ENCODE results near the gene CABLES2. TPM values are rescaled to one million over a fixed set of nuclear protein-coding genes. Genes with fewer than 3 reads are reported as not detected.

Gene CABLES2
- total and polyA plus RNA-seq, 2 of the 4 experiments (the other 2 are of a cell fraction): 1.4 to 5.1 TPM

DNA sequence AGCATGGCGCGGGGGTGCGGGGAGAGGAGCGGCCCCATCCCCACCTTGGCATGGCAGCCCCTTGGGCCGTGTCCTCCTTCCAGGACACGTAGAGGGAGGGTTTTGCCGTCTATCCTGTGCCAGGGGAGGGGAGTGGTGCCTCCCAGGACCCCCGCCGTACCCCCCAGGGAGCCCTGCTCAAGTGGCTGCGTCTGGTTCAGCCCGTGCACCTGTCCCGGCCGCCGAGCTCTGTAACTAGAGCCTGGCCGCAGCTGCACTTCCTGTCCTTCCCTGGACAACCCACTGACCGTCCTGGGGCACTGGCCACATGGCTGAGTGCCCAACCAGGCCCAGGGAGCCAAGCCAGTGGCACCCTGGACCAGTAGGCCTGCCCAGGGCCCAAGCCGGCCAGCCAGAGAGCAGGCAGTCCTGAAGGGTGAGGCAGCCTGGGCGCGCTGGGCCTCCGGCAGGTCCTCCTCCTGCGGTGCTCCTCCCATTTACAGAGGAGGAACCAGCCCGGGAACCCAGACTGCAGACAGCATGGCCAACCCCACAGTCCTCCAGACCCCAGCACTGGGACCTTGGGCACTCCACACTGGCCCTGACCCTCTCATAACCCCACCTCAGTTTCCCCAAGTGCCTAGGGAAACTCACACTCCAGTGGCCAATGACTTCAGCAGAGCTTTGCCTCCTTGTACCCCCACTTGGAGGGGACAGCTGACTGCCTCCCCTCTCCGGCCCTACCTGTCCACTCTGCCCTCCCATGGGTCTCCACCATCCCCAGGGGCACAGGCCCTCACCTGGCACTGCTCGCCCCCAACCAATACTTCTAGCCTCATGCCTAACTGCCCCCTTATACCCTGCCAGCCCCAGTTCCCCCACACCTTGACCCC lies 48.7 kb downstream of the CABLES2 start:
- H3K79me1 ChIP-seq (ENCODE audit: low read depth in 1 of 2, low read length in 2 of 2): no peaks in the 10 kb centered on the region
- H3K4me1 ChIP-seq (ENCODE audit: control insufficient read depth, insufficient read depth, low read length): peaks cover 28% of the 10 kb centered on the region
- no peaks in the 10 kb centered on the region for H3K27me3 ChIP-seq (ENCODE audit: control insufficient read depth, insufficient read depth, low read length)
- POLR2A ChIA-PET (ENCODE audit: unreplicated experiment): no interaction called here
- ATAC-seq (ENCODE audit: low read depth): no peak
- dilution Hi-C loops (cut with HindIII; ENCODE audit: low sequenced_read_pairs, unreplicated experiment) (no loop called here), in situ Hi-C loops (cut with MboI; ENCODE audit: low sequenced_read_pairs) (no loop called here), intact Hi-C loops (cut with micrococcal nuclease) (no loop called here)
- no peak overlapping the region for H2AFZ ChIP-seq (replicated peaks; ENCODE audit: low read length, poor library complexity)
- H4K20me1 ChIP-seq (ENCODE audit: insufficient read depth, low read length): peaks cover 3% of the 10 kb centered on the region; the same call in 1 of the 2 replicates
- H4K91ac ChIP-seq (ENCODE audit: insufficient read depth, low read depth, low read length): no peak overlapping the region
- no peak overlapping the region for H3K18ac ChIP-seq (ENCODE audit: low read depth, low read length)
- BruUV-seq (replicated peaks): no TSS peak
- H3K36me3 ChIP-seq (ENCODE audit: control insufficient read depth, insufficient read depth, low read length): peaks cover 4% of the 10 kb centered on the region; the same call in 1 of the 2 replicates
- no peak overlapping the region for H3K23ac ChIP-seq (ENCODE audit: low read depth, low read length)
- no peak overlapping the region for H2BK20ac ChIP-seq (ENCODE audit: low read depth, low read length)
- no peak overlapping the region for H3K4me2 ChIP-seq (ENCODE audit: low read depth, low read length)
- H3K14ac ChIP-seq (replicated peaks; ENCODE audit: low read depth, low read length): no peak overlapping the region
- H3K27ac ChIP-seq (ENCODE audit: insufficient read depth, low read length): no peak overlapping the region
- no peak overlapping the region for H2BK15ac ChIP-seq (ENCODE audit: low read depth, low read length)
- H4K8ac ChIP-seq (ENCODE audit: low read depth in 2 of 2, low read length in 2 of 2): no peak overlapping the region
- CTCF ChIA-PET: interaction anchor here (1.0 kb wide), 1 partner anchor 10 kb away, joined by 3 read pairs; no protein-coding TSS in a partner anchor
- no peak overlapping the region for H3K4me3 ChIP-seq (ENCODE audit: insufficient read depth, low read depth, low read length)
- no peak overlapping the region for H2AK9ac ChIP-seq (replicated peaks; ENCODE audit: low read depth, low read length, poor library complexity)
- no peak overlapping the region for H3K9ac ChIP-seq (ENCODE audit: low read depth, low read length)
- no peak overlapping the region; the same call in 1 of the 2 replicates for H2AK5ac ChIP-seq (ENCODE audit: low read depth, low read length)
- H3K9me3 ChIP-seq (ENCODE audit: control insufficient read depth, insufficient read depth, low read length): no peaks in the 10 kb centered on the region
- H3K4ac ChIP-seq (ENCODE audit: low read depth, low read length): no peak overlapping the region
- no peaks in the 10 kb centered on the region for H3K9me1 ChIP-seq (ENCODE audit: insufficient read depth, low read length)
- 68% methylated on average over 8 of the region's 24 CpGs; no CpG with 5 or more reads in 1 of the 2 experiments for WGBS, 2 experiments (ENCODE audit: extremely low coverage in 2 of 2, insufficient read length in 1 of 2)
- H4K5ac ChIP-seq (ENCODE audit: low read depth, low read length): no peak overlapping the region
- no peak overlapping the region for H2BK120ac ChIP-seq (ENCODE audit: low read depth, low read length)
- H3K56ac ChIP-seq (ENCODE audit: extremely low read depth, insufficient read depth, low read length): no peak overlapping the region
- H2BK5ac ChIP-seq (ENCODE audit: low read depth, low read length, poor library complexity, severe bottlenecking): no peak overlapping the region
- DNase-seq: no peak
- TF ChIP-seq MAZ (IDR thresholded peaks at IDR 0.05; ENCODE audit: borderline replicate concordance, low read depth, low read length) (no peak), POLR2A (IDR thresholded peaks at IDR 0.05; ENCODE audit: low read depth, low read length) (no peak), RCOR1 (IDR thresholded peaks at IDR 0.05; ENCODE audit: insufficient replicate concordance, low read length) (no peak), SMC3 (IDR thresholded peaks at IDR 0.05; ENCODE audit: low read depth, low read length) (no peak), CHD1 (IDR thresholded peaks at IDR 0.05; ENCODE audit: low read depth, low read length) (no peak), BHLHE40 (IDR thresholded peaks at IDR 0.05; ENCODE audit: low read depth, low read length) (no peak), MAFK (IDR thresholded peaks at IDR 0.05; ENCODE audit: low read depth, low read length) (no peak), USF2 (IDR thresholded peaks at IDR 0.05; ENCODE audit: low read depth, low read length) (no peak), CEBPB (IDR thresholded peaks at IDR 0.05; ENCODE audit: low read depth, low read length) (no peak), RAD21 (IDR thresholded peaks at IDR 0.05; ENCODE audit: low read length) (no peak), NFE2L2 (IDR thresholded peaks at IDR 0.05; ENCODE audit: low read depth, low read length) (no peak), FOS (IDR thresholded peaks at IDR 0.05; ENCODE audit: low read depth, low read length) (no peak), MXI1 (IDR thresholded peaks at IDR 0.05; ENCODE audit: borderline replicate concordance, low read depth, low read length) (no peak)
- TF ChIP-seq, protein P1, sequence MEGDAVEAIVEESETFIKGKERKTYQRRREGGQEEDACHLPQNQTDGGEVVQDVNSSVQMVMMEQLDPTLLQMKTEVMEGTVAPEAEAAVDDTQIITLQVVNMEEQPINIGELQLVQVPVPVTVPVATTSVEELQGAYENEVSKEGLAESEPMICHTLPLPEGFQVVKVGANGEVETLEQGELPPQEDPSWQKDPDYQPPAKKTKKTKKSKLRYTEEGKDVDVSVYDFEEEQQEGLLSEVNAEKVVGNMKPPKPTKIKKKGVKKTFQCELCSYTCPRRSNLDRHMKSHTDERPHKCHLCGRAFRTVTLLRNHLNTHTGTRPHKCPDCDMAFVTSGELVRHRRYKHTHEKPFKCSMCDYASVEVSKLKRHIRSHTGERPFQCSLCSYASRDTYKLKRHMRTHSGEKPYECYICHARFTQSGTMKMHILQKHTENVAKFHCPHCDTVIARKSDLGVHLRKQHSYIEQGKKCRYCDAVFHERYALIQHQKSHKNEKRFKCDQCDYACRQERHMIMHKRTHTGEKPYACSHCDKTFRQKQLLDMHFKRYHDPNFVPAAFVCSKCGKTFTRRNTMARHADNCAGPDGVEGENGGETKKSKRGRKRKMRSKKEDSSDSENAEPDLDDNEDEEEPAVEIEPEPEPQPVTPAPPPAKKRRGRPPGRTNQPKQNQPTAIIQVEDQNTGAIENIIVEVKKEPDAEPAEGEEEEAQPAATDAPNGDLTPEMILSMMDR (conservative IDR thresholded peaks at IDR 0.05; ENCODE audit: low read depth, low read length): no peak
- TF ChIP-seq, protein P2, sequence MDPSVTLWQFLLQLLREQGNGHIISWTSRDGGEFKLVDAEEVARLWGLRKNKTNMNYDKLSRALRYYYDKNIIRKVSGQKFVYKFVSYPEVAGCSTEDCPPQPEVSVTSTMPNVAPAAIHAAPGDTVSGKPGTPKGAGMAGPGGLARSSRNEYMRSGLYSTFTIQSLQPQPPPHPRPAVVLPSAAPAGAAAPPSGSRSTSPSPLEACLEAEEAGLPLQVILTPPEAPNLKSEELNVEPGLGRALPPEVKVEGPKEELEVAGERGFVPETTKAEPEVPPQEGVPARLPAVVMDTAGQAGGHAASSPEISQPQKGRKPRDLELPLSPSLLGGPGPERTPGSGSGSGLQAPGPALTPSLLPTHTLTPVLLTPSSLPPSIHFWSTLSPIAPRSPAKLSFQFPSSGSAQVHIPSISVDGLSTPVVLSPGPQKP (IDR thresholded peaks at IDR 0.05; ENCODE audit: borderline replicate concordance, low read depth, low read length): no peak

All from IMR-90 (cell line).